Measurements from ENCODE around the gene ZNF692. TPM values are rescaled to one million over a fixed set of nuclear protein-coding genes. Genes with fewer than 3 reads are reported as not detected.
A peak's percentile ranks its signal among the peaks of the same experiment; 100 is the strongest.

Gene ZNF692, protein sequence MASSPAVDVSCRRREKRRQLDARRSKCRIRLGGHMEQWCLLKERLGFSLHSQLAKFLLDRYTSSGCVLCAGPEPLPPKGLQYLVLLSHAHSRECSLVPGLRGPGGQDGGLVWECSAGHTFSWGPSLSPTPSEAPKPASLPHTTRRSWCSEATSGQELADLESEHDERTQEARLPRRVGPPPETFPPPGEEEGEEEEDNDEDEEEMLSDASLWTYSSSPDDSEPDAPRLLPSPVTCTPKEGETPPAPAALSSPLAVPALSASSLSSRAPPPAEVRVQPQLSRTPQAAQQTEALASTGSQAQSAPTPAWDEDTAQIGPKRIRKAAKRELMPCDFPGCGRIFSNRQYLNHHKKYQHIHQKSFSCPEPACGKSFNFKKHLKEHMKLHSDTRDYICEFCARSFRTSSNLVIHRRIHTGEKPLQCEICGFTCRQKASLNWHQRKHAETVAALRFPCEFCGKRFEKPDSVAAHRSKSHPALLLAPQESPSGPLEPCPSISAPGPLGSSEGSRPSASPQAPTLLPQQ
- 10.6 and 22.0 TPM in 2 replicates for total RNA-seq

- peak; percentile 98 for DNase-seq (ENCODE audit: low read depth)
- H3K4me3 ChIP-seq (ENCODE audit: low read depth, low read length): peak within 1 kb of the TSS; percentile 84
- TF ChIP-seq CTCF (IDR thresholded peaks at IDR 0.05; ENCODE audit: insufficient read depth, low read depth, low read length): no peak
Measured at GRCh38 chr1:248858891-248859889, at the start of gene ZNF692. TSS of gene ZNF692 (minus strand) at chr1:248859085. CDS start at chr1:248858309, 776 bp downstream.

GRCh38 chr1:248906753-248907661 lies 48.1 kb upstream of the ZNF692 start:
- TF ChIP-seq CTCF (IDR thresholded peaks at IDR 0.05; ENCODE audit: insufficient read depth, low read depth, low read length): no peak
- peak overlapping the region; percentile 80 for H3K4me3 ChIP-seq (ENCODE audit: low read depth, low read length)
- DNase-seq (ENCODE audit: low read depth): no peak

- peak; percentile 64 for TF ChIP-seq CTCF (IDR thresholded peaks at IDR 0.05; ENCODE audit: insufficient read depth, low read depth, low read length)
- peak; percentile 93 for DNase-seq (ENCODE audit: low read depth)
- peak within 1 kb of the TSS; percentile 84 for H3K4me3 ChIP-seq (ENCODE audit: low read depth, low read length)
Measured at GRCh38 chr1:248906009-248906752, 47.3 kb upstream of the ZNF692 start, which contains the start of gene PGBD2. TSS of gene PGBD2 (plus strand) at chr1:248906235. CDS start at chr1:248913863, 7,628 bp downstream.

GRCh38 chr1:248905662-248906008 lies 46.8 kb upstream of the ZNF692 start:
- no peak for TF ChIP-seq CTCF (IDR thresholded peaks at IDR 0.05; ENCODE audit: insufficient read depth, low read depth, low read length)
- no peak for DNase-seq (ENCODE audit: low read depth)
- peak overlapping the region; percentile 84 for H3K4me3 ChIP-seq (ENCODE audit: low read depth, low read length)

- TF ChIP-seq CTCF (IDR thresholded peaks at IDR 0.05; ENCODE audit: insufficient read depth, low read depth, low read length): no peak
- no peak overlapping the region for H3K4me3 ChIP-seq (ENCODE audit: low read depth, low read length)
- no peak for DNase-seq (ENCODE audit: low read depth)
Measured at GRCh38 chr1:248904437-248905216, 45.7 kb upstream of the ZNF692 start.

Data from fibroblast of villous mesenchyme (primary cell).